Measurements from ENCODE around the gene REV3L. TPM values are rescaled to one million over a fixed set of nuclear protein-coding genes. Genes with fewer than 3 reads are reported as not detected.
A peak's percentile ranks its signal among the peaks of the same experiment; 100 is the strongest.

REV3L gene
- total RNA-seq, 1 donor from 2014 or later: 14.2 TPM

DNA sequence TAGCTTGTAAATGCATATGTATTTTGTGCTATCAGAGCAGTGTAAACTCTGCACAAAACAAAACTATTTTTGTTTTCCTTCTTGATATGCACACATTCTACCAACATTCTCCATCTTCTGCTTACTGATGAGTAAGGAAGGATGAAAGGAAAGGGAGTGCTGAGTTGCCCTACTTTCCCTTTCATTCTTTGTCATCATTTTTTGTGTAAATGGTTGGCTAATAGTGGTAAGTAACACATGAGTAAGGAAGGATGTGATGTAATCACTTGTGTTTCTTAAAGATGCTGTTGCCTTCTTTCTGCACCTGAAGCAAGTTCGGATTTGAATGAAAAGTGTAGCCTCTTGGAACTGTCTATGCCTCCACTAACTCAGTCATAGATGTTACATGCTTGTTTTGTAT, 4.6 kb upstream of the REV3L start:
- no peak for DNase-seq (ENCODE audit: low read depth)
- TF ChIP-seq, protein P1, sequence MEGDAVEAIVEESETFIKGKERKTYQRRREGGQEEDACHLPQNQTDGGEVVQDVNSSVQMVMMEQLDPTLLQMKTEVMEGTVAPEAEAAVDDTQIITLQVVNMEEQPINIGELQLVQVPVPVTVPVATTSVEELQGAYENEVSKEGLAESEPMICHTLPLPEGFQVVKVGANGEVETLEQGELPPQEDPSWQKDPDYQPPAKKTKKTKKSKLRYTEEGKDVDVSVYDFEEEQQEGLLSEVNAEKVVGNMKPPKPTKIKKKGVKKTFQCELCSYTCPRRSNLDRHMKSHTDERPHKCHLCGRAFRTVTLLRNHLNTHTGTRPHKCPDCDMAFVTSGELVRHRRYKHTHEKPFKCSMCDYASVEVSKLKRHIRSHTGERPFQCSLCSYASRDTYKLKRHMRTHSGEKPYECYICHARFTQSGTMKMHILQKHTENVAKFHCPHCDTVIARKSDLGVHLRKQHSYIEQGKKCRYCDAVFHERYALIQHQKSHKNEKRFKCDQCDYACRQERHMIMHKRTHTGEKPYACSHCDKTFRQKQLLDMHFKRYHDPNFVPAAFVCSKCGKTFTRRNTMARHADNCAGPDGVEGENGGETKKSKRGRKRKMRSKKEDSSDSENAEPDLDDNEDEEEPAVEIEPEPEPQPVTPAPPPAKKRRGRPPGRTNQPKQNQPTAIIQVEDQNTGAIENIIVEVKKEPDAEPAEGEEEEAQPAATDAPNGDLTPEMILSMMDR (conservative IDR thresholded peaks at IDR 0.05; ENCODE audit: low read depth, low read length): no peak
- H3K4me3 ChIP-seq (ENCODE audit: low read depth, low read length): no peak overlapping the region

DNA sequence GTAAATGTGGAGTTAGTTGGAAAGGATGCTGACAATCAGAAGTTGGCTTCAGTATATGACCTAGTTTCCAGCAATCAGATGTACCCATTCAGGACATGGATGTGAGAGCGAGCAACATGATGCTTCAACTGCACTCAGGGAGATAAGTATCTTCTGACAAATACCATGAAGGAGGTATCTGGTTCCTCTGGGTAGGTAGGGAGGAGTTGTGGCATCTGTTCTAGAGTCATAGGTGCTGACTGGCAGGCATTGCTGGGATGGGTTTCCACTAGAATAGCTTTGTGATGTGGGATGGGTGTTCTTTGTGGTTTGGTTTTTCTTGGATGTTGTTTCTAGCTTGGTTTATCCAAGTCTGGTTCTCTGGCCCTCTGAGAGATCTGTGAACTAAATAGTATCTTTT, 3.9 kb upstream of the REV3L start:
- no peak overlapping the region for H3K4me3 ChIP-seq (ENCODE audit: low read depth, low read length)
- TF ChIP-seq, protein P1 (conservative IDR thresholded peaks at IDR 0.05; ENCODE audit: low read depth, low read length): no peak
- no peak for DNase-seq (ENCODE audit: low read depth)

DNA sequence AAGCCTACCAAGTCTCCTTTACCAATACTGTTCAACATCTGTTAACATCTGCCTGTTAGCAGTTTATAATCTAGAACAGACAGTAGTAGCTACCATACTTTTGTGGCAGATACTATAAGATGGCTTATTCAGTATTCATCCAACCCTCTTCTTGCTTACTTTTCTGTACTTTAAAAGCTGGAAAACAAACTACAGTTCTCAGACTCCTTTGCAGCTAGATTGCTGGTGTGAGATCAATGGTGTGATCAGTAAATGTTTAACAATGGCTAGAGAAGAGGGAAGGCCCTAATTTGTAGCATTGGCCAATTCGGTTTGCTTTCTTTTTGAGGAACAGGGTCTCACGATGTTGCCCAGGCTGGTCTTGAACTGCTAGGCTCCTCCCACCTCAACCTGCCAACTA, 3.5 kb upstream of the REV3L start:
- H3K4me3 ChIP-seq (ENCODE audit: low read depth, low read length): no peak overlapping the region
- DNase-seq (ENCODE audit: low read depth): no peak
- TF ChIP-seq, protein P1 (conservative IDR thresholded peaks at IDR 0.05; ENCODE audit: low read depth, low read length): no peak

DNA sequence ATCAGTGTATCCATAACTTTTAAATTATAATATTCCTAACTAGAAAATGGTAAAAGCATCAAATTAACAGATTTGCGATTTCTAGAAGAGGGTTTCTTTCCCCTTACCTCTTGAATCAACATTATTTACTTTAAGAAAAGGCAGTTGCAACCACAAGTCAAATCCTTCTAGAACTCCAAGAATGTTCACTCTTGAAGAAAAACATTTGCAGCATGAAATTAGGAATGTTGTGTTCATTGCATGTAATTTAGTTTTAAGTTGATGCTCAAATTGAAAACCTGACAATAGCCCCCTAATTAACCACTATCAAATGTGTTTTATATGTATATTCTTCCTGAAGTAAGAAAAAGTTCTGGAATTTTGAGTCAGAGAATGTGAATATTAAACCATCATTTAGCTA, 2.3 kb upstream of the REV3L start:
- TF ChIP-seq, protein P1 (conservative IDR thresholded peaks at IDR 0.05; ENCODE audit: low read depth, low read length): no peak
- H3K4me3 ChIP-seq (ENCODE audit: low read depth, low read length): no peak overlapping the region
- no peak for DNase-seq (ENCODE audit: low read depth)

DNA sequence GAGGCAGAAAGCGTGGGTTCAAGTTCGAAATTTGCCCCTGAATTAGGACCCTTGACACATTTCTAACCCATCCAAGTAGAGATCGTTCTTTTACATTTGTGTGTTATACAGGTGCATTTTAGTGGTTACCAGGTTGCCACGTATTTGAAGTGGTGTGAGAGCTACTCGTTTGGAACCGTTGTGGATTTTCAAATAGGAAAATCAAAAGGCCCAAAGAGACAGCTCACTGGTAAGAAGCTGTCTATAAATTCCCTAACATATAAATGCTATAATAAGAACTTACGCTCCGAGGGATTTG, 1.6 kb upstream of the REV3L start:
- peak overlapping the region; percentile 77 for H3K4me3 ChIP-seq (ENCODE audit: low read depth, low read length)
- TF ChIP-seq, protein P1 (conservative IDR thresholded peaks at IDR 0.05; ENCODE audit: low read depth, low read length): no peak
- no peak for DNase-seq (ENCODE audit: low read depth)

DNA sequence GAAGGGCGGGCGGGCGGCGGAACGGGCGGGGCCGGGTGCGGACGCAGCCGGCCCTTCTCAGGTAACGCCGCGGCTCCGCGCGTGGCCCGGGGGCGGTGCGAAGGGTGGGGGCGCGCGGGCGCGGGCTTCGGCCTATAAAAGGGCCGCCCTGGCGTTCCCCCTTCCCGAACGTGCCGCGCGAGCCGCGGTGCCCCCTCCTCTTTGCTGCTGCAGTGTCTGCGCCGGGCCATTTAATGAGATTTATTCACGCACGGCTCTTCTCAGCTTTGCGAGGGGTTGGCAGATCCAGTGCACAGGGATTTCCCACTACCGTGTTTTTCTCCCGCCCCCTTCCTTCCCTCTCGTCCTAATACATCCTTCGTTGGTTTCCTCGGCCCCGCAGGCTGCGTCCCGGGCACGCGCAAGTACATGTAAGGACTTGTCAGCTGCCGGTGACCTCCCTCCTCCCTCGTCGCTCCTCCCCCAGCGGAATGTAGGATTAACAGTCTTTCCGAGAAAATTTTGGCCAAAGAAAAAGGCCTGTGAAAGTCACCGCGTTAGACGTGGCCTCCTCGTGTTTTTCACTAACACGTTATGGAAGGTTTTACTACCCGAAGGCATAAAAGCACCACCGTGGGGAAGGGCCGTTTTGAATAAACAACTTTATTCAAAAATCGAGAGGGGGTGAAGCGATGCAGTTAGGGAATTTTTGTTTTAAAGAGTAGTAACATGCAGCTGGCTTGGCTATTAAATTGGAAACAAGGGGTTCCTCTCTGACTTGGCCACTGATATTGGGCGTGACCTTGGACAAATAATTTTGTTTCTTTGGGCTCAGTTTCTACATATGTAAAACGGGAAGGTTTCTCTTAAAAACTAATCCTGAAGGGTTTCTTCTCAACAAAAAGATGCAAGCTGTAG, 966 bp upstream of the REV3L start:
- TF ChIP-seq, protein P1 (conservative IDR thresholded peaks at IDR 0.05; ENCODE audit: low read depth, low read length): no peak

More for the DNA sequence above, 966 bp upstream of the REV3L start:
- no peak for DNase-seq (ENCODE audit: low read depth)
- H3K4me3 ChIP-seq (ENCODE audit: low read depth, low read length): peak overlapping the region; percentile 77
